GM23248 (cell line): ENCODE measurements around the gene F2RL3.

Source experiments
- EZH2 ChIP-seq: fragments of 200-600 bp; sonication (generic); IDR thresholded peaks from 2 replicates; pipeline ENCODE4 v1.6.1; 2018; ENCODE audit warnings: antibody characterized with exemption, mild to moderate bottlenecking; ENCODE audit not compliant: insufficient read depth, poor library complexity, severe bottlenecking
- EZH2phosphoT487 ChIP-seq: fragments of 200-600 bp; sonication (generic); IDR thresholded peaks from 2 replicates; pipeline ENCODE4 v1.6.1; 2018; ENCODE audit warnings: antibody characterized with exemption, moderate library complexity, mild to moderate bottlenecking, low read depth; ENCODE audit not compliant: insufficient read depth

- TF ChIP-seq EZH2 (no peak), EZH2phosphoT487 (no peak)
Observed at GRCh38 chr19:16922949-16923348, 34.1 kb downstream of the F2RL3 start.
